Duodenal mucosa (tissue), 2 donors: ENCODE data around the gene LGALS9C.
"Not testable (repeated sequence)": the region's sequence is repeated elsewhere in the genome, so short reads cannot be mapped to it uniquely, and the experiment has no call there.

Experiments
- H3K27ac ChIP-seq: one replicate; pipeline ENCODE4 v1.7.0; 2013; ENCODE audit warnings: low read depth, low read length
- H3K27me3 ChIP-seq, 2 donors: one replicate each; pipeline ENCODE4 v1.7.0; 2013; ENCODE audit warnings: low read length in 2 of 2, control low read depth in 1 of 2; ENCODE audit not compliant: insufficient read depth in 2 of 2, control insufficient read depth in 1 of 2
- H3K36me3 ChIP-seq, 2 donors: one replicate each; pipeline ENCODE4 v1.7.0; 2013; ENCODE audit warnings: low read length in 2 of 2, control low read depth in 1 of 2; ENCODE audit not compliant: insufficient read depth in 2 of 2, control insufficient read depth in 1 of 2
- H3K4me1 ChIP-seq, 2 donors: one replicate each; pipeline ENCODE4 v1.7.0; 2013; ENCODE audit warnings: low read length in 2 of 2, control low read depth in 1 of 2; ENCODE audit not compliant: insufficient read depth in 2 of 2, control insufficient read depth in 1 of 2
- H3K4me3 ChIP-seq, 2 donors: one replicate each; pipeline ENCODE4 v1.7.0; 2013; ENCODE audit warnings: low read length in 2 of 2, low read depth in 1 of 2
- H3K9ac ChIP-seq, 2 donors: one replicate each; pipeline ENCODE4 v1.7.0; 2013; ENCODE audit warnings: low read length in 2 of 2, low read depth in 1 of 2
- H3K9me3 ChIP-seq, 2 donors: one replicate each; pipeline ENCODE4 v1.7.0; 2013; ENCODE audit warnings: low read length in 2 of 2, control low read depth in 1 of 2; ENCODE audit not compliant: control insufficient read depth in 1 of 2

LGALS9C gene

DNA sequence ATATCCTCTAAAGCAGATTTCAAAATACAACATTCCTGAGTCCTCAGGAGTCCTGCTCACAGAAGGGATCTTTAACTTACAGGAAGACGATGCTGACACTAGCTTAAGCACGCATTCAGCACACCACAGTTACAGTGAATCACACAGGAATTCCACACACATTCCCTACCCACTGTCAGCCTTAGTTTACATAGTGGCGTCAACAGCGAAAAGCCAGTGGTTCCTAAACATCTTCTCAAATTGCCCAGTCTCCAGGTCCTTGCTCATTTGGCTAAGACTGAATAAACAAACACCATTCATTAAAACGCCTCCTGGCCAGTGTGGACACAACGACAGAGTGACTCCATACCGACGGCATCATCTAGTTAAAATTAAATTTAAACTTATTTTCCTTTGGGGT lies 17.6 kb upstream of the LGALS9C start:
- not testable (repeated sequence) for H3K4me3 ChIP-seq, H3K27me3 ChIP-seq, H3K9me3 ChIP-seq, H3K36me3 ChIP-seq, H3K4me1 ChIP-seq, H3K27ac ChIP-seq, H3K9ac ChIP-seq

DNA sequence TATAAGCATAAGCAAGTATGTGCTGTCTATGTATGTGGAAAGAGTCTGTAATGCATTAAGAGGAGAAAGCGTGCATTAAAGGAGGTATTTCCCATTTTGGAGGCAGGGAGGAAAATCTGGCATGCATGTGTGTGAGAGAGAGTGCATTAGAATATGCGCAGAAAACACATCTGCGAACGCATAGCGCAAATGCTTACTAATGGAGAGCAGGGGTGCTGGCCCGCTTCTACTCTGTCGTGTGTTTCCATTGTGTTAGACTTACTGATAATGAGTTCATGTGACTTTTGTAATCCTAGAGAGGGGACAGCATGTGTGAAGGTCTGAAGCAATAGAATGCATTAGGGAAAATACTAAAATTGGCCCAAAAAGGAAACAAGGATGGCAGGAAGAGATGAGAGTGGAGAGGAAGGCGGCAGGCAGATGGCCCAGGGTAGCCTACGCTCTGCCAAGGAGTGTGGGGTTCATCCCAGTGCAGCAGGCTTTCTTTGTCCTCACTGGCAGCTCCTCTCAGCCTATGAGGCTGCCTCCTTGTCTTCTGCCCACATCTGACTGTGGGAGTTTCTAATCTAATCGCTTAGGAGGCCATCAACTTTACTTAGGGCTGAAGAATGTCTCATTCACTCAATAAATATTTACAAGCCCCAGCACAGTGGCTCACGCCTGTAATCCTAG lies 12.6 kb upstream of the LGALS9C start:
- not testable (repeated sequence) for H3K27ac ChIP-seq, H3K9me3 ChIP-seq, H3K4me1 ChIP-seq, H3K27me3 ChIP-seq, H3K4me3 ChIP-seq, H3K9ac ChIP-seq, H3K36me3 ChIP-seq

DNA sequence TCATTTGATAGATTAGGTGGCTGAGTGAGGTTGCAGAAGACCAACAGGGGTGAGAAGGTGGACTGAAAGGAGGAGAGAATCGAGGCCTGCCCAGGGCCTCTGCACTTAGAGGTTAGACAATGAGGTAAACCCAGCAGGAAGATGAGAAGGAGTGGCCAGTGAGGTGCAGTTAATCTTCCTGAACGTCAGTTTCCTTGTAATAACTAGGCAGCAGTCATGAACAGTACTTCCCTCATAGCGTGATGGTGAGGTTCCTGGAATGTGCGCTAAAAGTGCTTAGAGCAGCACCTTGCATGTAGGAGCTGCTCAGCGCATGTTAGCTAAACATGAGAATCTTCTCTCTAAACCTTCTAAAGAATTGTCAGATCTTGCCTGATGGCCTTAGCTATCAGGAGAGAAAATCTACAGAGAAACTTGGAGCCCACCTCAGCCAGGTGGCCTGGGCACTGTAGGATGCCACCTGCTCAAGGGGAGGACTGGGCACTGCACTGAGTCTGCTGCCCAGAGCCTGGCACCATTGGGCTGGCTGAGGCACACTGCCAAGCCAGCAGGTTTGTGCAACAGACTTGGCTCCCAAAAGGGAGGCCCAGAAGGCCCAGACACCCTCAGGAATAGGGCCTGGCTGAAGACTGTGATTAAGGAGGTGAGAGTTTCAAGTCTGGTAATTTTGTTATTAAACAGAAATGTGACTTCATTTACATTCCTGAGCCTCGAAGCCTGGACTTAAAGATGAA lies 10.2 kb upstream of the LGALS9C start:
- H3K9ac ChIP-seq, H3K36me3 ChIP-seq, H3K4me3 ChIP-seq, H3K27me3 ChIP-seq, H3K9me3 ChIP-seq, H3K4me1 ChIP-seq, H3K27ac ChIP-seq: not testable (repeated sequence)

DNA sequence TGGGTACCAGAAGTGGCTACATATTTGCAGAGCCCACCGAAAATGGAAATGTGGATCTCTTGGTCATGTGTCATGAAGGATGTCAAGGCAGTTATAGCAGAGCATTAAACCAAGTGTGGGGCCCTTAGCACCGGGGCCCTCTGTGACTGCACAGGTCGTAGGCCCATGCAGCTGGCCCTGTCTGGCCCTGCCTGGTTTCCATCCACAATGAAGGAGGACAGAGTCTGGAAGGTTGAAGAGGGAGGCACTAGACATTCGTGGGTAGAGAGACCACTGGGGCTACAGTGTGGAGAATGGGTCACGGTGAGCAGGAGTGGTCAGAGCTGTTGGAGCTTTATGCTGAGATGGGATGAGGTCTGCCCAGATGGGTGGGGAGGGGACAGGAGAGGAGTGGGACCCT lies 9.6 kb upstream of the LGALS9C start:
- not testable (repeated sequence) for H3K4me1 ChIP-seq, H3K27ac ChIP-seq, H3K9ac ChIP-seq, H3K36me3 ChIP-seq, H3K27me3 ChIP-seq, H3K9me3 ChIP-seq, H3K4me3 ChIP-seq

DNA sequence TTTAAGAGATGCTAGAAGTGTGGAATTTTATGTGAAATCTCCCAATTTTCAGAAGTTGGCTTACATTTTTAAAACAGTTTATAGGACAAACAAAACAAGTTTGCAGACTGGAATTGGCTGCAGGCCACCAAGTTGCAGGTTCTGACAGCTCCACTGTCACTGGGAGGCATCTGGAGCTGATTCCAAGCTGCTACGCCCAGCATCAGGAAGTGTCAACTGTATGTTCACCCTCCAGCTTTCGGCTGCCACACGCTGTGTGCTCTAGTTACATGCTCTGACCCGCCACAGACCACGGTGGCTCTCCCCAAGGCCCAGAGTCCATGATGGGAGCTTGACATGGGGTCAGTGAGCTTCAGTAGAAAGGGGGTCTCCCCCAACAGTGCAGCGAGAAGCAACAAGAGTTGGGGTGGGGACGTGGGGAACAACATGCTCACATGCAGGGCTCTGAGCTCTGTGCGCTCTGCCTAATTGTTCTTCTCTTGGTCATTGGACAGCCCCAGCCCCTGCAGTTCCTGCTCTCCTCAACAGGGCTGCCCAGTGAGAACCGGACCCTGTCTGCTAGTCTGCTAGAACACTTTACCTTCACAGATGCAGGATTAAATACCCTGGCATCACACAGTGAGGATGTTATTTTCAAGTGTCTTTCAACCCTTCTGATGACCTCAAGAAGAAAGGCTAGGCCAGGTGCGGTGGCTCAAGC lies 8.0 kb upstream of the LGALS9C start:
- not testable (repeated sequence) for H3K27ac ChIP-seq, H3K9ac ChIP-seq

DNA sequence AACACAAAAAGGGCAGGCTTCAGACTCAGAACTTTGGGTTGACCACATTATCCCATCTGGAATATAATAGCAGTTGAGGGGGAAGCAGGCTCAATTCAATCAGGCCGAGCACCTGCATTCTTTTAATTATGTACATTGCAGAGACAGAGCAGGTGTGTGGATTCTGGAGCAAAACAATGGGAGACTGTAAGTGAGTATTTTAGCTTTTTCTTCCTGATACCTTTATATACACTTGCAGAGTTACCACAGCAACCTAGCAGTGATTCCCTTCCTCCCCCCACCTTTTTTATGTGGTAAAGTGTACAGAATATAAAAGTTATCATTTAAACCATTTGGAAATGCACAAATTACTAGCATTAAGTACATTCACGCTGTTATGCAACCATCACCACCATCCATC lies 6.8 kb upstream of the LGALS9C start:
- not testable (repeated sequence) for H3K9me3 ChIP-seq, H3K4me1 ChIP-seq, H3K9ac ChIP-seq, H3K27ac ChIP-seq, H3K4me3 ChIP-seq, H3K36me3 ChIP-seq, H3K27me3 ChIP-seq

More for the DNA sequence above, 8.0 kb upstream of the LGALS9C start:
- not testable (repeated sequence) for H3K36me3 ChIP-seq, H3K4me3 ChIP-seq, H3K27me3 ChIP-seq, H3K9me3 ChIP-seq, H3K4me1 ChIP-seq

DNA sequence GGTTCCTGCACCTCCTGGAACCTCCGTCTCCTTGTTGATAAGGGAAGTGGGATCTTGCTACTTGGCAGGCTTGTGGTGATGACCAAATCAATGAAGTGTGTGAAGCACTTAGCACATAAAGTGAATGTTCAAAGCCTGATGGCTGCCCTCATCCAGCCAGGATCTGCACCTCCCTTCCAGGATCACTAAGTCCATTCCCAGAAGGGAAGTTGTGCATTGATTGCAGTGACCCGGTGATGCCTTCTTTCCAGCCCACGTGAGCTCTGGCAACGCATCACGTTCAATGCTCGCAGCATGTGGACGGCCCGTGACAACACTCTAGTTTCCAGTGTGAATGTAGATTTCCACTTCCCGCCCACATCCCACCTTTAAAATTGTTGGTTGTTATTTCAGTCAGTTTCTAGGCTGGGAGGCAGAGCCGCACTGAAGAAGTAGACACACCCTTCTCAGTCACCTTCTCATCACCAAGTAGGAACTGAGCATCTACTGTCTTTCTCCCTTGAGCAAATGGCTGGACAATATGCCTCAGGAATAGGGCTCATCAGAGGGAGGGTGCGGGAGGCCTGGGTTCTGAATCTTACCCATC lies 6.2 kb upstream of the LGALS9C start:
- H3K4me3 ChIP-seq, H3K27ac ChIP-seq, H3K4me1 ChIP-seq, H3K27me3 ChIP-seq, H3K9ac ChIP-seq, H3K36me3 ChIP-seq, H3K9me3 ChIP-seq: not testable (repeated sequence)

DNA sequence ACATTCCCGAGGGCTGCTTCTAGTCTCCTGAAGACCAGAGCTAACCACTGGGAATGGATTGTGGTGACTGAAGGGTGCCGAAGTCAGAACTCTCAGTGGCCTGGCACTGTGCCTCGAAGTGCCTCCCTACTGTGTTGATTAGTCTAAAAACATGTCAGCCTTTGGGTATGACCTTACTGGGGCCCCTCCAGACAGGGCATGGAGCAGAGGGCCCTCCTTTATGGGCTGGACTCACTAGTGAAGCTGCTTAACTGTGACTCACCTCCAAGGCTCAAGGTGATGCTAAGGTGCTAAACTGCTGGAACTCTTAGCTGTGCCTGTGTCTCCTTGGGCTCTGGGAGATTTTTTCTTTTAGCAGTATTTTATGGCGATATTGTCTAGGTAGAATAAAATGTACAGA lies 2.6 kb upstream of the LGALS9C start:
- not testable (repeated sequence) for H3K36me3 ChIP-seq, H3K27me3 ChIP-seq, H3K9me3 ChIP-seq, H3K4me3 ChIP-seq, H3K27ac ChIP-seq, H3K4me1 ChIP-seq, H3K9ac ChIP-seq

DNA sequence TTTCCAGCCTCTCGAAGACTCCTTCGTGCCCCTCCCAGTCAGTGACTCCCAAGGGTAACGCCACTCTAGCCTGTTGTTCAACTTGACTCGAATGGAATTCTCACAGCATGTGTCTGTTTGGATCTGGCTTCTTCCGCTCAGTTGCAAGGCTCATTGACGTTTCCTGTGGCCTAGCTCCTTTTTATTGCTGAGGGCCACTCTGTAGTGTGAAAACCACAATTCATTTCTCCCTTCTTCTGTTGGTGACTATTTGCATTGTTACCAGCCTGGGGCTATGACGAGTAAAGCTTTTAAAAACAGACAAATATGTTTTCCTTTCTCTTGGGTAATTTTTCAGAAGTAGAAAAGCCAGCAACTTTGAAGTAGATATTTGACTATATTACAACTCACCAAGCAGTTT lies 1.8 kb upstream of the LGALS9C start:
- not testable (repeated sequence) for H3K4me3 ChIP-seq, H3K27ac ChIP-seq, H3K9ac ChIP-seq, H3K27me3 ChIP-seq, H3K4me1 ChIP-seq, H3K9me3 ChIP-seq, H3K36me3 ChIP-seq

DNA sequence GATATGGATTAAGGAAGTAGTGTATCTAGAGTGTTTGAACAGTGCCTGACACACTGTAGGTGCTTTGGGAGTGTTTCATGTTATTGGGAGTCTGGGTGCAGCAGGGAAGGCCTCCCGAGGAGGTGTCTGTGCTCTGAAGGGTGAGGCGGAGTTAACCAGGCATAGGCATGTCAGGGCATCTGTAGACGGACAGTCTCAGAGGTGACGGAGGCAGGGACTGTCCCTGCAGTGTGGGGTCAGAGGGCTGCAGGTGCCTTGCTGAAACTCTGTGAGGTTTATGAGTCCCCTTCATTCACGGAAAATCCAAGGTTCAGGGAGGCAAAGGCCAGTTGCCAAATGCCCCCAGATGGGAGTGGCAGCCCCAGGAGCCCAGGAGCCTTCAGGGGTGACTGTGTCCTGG lies 778 bp downstream of the LGALS9C start:
- H3K4me1 ChIP-seq, H3K9me3 ChIP-seq, H3K9ac ChIP-seq, H3K4me3 ChIP-seq, H3K27ac ChIP-seq, H3K27me3 ChIP-seq, H3K36me3 ChIP-seq: not testable (repeated sequence)
